GM12874 (cell line): ENCODE measurements around the gene ZBTB17.

Experiments
- CTCF ChIP-seq: IDR thresholded peaks from 2 replicates; pipeline ENCODE4 v1.5.1; 2011; ENCODE audit warnings: low read depth, mild to moderate bottlenecking, control low read depth, low read length, moderate library complexity; ENCODE audit not compliant: insufficient read depth

ZBTB17 gene

GRCh38 chr1:16018749-16019643 is 43.1 kb upstream of the ZBTB17 start:
- no peak for TF ChIP-seq CTCF

- no peak for TF ChIP-seq CTCF
Measured at GRCh38 chr1:16018308-16018707, 42.4 kb upstream of the ZBTB17 start.

GRCh38 chr1:16017461-16018303 is 41.8 kb upstream of the ZBTB17 start, which contains the start of gene HSPB7:
HSPB7 (minus strand) TSS chr1:16018043; CDS start chr1:16017963, 80 bp downstream.
- no peak for TF ChIP-seq CTCF

GRCh38 chr1:16017076-16017460 is 41.2 kb upstream of the ZBTB17 start:
- no peak for TF ChIP-seq CTCF

- TF ChIP-seq CTCF, result no peak
Measured at GRCh38 chr1:16015960-16016901, 40.3 kb upstream of the ZBTB17 start.

GRCh38 chr1:16015491-16015890 is 39.6 kb upstream of the ZBTB17 start:
- no peak for TF ChIP-seq CTCF
